Keratinocyte (primary cell): Measurements from ENCODE around the gene HRC. TPM values are rescaled to one million over a fixed set of nuclear protein-coding genes. Genes with fewer than 3 reads are reported as not detected.

Source experiments
- DNase-seq: peaks from one replicate; pipeline ENCODE4 v3.0.0-alpha.2; 2011; ENCODE audit warnings: low read depth, missing footprints, low spot score
- FAIRE-seq: peaks from 2 replicates; lab custom pipeline; 2011; peaks lifted over from hg19 to GRCh38; lab: Jason Lieb, UNC
- H2AFZ ChIP-seq: 2 replicates; pipeline ENCODE4 v1.6.0; 2012; ENCODE audit warnings: low read length, control low read depth, inconsistent platforms; ENCODE audit not compliant: control insufficient read depth
- H3K27ac ChIP-seq: 2 replicates; pipeline ENCODE4 v1.5.1; 2011; ENCODE audit warnings: low read length; ENCODE audit not compliant: control insufficient read depth, insufficient read depth
- H3K27me3 ChIP-seq: 3 replicates; pipeline ENCODE4 v1.6.0; 2011; ENCODE audit warnings: low read length; ENCODE audit not compliant: control insufficient read depth, insufficient read depth; ENCODE audit errors: extremely low read depth
- H3K36me3 ChIP-seq, 2 experiments: 2 replicates in 1 of 2; 3 replicates in 1 of 2; pipeline ENCODE4 v1.5.1; 2011; ENCODE audit warnings: low read length in 2 of 2, mild to moderate bottlenecking in 1 of 2; ENCODE audit not compliant: control insufficient read depth in 2 of 2, insufficient read depth in 2 of 2; ENCODE audit errors: extremely low read depth in 1 of 2
- H3K4me1 ChIP-seq: 3 replicates; pipeline ENCODE4 v1.5.1; 2011; ENCODE audit warnings: low read length; ENCODE audit not compliant: control insufficient read depth, insufficient read depth; ENCODE audit errors: extremely low read depth
- H3K4me2 ChIP-seq: 3 replicates; pipeline ENCODE4 v1.6.0; 2011; ENCODE audit warnings: low read depth, low read length; ENCODE audit not compliant: control insufficient read depth, insufficient read depth; ENCODE audit errors: extremely low read depth
- H3K4me3 ChIP-seq, 3 experiments: fragments of 200-600 bp in 1 of 3; sonication (generic) in 1 of 3; 2 replicates in 2 of 3; 3 replicates in 1 of 3; pipeline ENCODE4 v1.5.1; 2011 to 2016; ENCODE audit warnings: low read length in 3 of 3, mild to moderate bottlenecking in 3 of 3, control low read depth in 2 of 3, inconsistent platforms in 1 of 3, low read depth in 1 of 3, mixed read lengths in 1 of 3, mixed run types in 1 of 3, moderate library complexity in 1 of 3; ENCODE audit not compliant: control insufficient read depth in 2 of 3, insufficient read depth in 2 of 3; ENCODE audit errors: extremely low read depth in 1 of 3
- H3K79me2 ChIP-seq: 2 replicates; pipeline ENCODE4 v1.6.0; 2012; ENCODE audit warnings: low read length; ENCODE audit not compliant: control insufficient read depth, insufficient read depth
- H3K9ac ChIP-seq: 3 replicates; pipeline ENCODE4 v1.6.0; 2011; ENCODE audit warnings: low read length; ENCODE audit not compliant: control insufficient read depth, insufficient read depth; ENCODE audit errors: extremely low read depth
- H3K9me1 ChIP-seq: 3 replicates; pipeline ENCODE4 v1.6.0; 2011; ENCODE audit warnings: low read length; ENCODE audit not compliant: control insufficient read depth, insufficient read depth; ENCODE audit errors: extremely low read depth
- H3K9me3 ChIP-seq: 2 replicates; pipeline ENCODE4 v1.5.1; 2012; ENCODE audit warnings: low read depth, low read length; ENCODE audit not compliant: control insufficient read depth
- H4K20me1 ChIP-seq: 3 replicates; pipeline ENCODE4 v1.6.0; 2011; ENCODE audit warnings: low read length; ENCODE audit not compliant: control insufficient read depth, insufficient read depth; ENCODE audit errors: extremely low read depth
- CTCF ChIP-seq, 3 experiments: IDR thresholded peaks in 1 of 3; conservative IDR thresholded peaks in 1 of 3; optimal IDR thresholded peaks in 1 of 3; 2 replicates in 2 of 3; 3 replicates in 1 of 3; pipeline versions ENCODE3 to v1.5.1; 2011; ENCODE audit warnings: low read length in 3 of 3, mild to moderate bottlenecking in 3 of 3, moderate library complexity in 2 of 3, control low read depth in 1 of 3, inconsistent platforms in 1 of 3; ENCODE audit not compliant: insufficient read depth in 2 of 3; ENCODE audit errors: extremely low read depth in 1 of 3
- EZH2 ChIP-seq: IDR thresholded peaks from one replicate; pipeline ENCODE4 v1.6.1; 2012; ENCODE audit warnings: inconsistent platforms, mild to moderate bottlenecking, low read length, moderate library complexity
- dilution Hi-C: fragments of 300-500 bp; cut with MboI; formaldehyde crosslinking; loops from one replicate; pipeline ENCODE4 v1.7.0; 2020; ENCODE audit warnings: low sequenced_read_pairs; ENCODE audit not compliant: extremely low pct_ligation_motif_present
- polyA plus RNA-seq, 5 experiments: library from polyadenylated mRNA; depleted of rRNA in 3 of 5; stranded (reverse) in 3 of 5; stranded (forward) in 1 of 5; unstranded in 1 of 5; fragments of >200 nt; gene quantifications; 1 replicate in 1 of 5; 2 replicates in 3 of 5; 3 replicates in 1 of 5; pipeline versions ENCODE4 v1.2.1 to v1.2.3, GENCODE V29; 2011 to 2012; ENCODE audit warnings: missing spikeins in 2 of 5, low read depth in 1 of 5, low replicate concordance in 1 of 5

Gene HRC
- polyA plus RNA-seq, 1 donor (not counting 4 experiments of a cell fraction or from before 2014, with no cell fraction given): 0.08 TPM

DNA sequence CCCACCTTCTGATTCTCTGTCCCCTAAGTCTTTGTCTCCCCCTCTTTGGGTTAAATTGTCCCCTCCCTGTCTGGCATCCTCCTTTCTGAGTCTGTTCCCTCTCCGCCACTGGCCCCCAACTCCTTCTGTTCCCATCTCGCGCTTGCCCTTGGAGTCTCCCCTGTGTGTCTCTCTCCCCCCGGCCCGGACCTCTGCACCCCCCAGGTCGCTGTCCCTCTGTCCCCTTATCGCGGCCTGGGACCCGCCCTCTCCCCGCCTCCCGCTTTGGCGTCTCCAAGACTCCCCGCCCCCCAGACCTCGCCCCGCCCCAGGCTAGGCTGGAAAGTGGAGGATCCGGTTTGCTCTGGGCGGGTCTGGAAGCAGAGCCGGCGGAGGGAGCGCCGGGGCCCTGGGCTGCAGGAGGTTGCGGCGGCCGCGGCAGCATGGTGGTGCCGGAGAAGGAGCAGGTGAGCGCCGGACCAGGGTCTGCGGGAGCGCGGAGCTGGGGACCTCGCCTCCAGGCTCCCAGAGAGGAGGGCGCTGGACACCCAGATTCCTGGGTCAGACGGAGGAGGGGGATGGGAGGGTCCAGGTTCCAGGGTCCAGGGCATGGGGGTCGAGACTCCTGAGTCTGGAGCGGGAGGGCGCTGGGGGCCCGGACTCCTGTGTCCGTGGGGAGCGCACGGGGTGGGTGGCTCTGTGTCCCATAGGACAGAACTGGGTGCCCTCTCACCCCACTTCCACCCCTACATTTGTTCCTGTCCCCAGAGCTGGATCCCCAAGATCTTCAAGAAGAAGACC, 2.4 kb upstream of the HRC start, which contains the start of gene TRPM4:
TRPM4 (plus strand) TSS at position 348 of the 780 bp plus-strand sequence; CDS start at position 423, 75 bp downstream.
- H3K79me2 ChIP-seq: peaks cover 7% of the 10 kb centered on the region
- H3K27me3 ChIP-seq: no peaks in the 10 kb centered on the region
- peak within 1 kb of the TSS; percentile 100 for H3K4me2 ChIP-seq
- peaks cover 4 to 5% of the 10 kb centered on the region in 2 experiments for H3K36me3 ChIP-seq
- no peaks in the 10 kb centered on the region for H3K9me3 ChIP-seq
- no peak for FAIRE-seq
- H3K4me1 ChIP-seq: peaks cover 6% of the 10 kb centered on the region
- H3K9me1 ChIP-seq: no peaks in the 10 kb centered on the region
- no peak for TF ChIP-seq CTCF (optimal IDR thresholded peaks at IDR 0.05 in 1 of 3, IDR thresholded peaks at IDR 0.05 in 1 of 3, conservative IDR thresholded peaks at IDR 0.05 in 1 of 3; ENCODE audit: extremely low read depth in 1 of 3, insufficient read depth in 2 of 3, low read length in 3 of 3)
- no peaks in the 10 kb centered on the region for H4K20me1 ChIP-seq
- peak within 1 kb of the TSS; percentile 85 for H3K9ac ChIP-seq
- no peak for DNase-seq
- peak within 1 kb of the TSS; percentile 59 for H2AFZ ChIP-seq
- dilution Hi-C loops: no loop called here
- peak within 1 kb of the TSS; percentile 66 for H3K27ac ChIP-seq
- H3K4me3 ChIP-seq: peak within 1 kb of the TSS; percentile 80 to 94 (median 92)

GRCh38 chr19:49155820-49156346, 687 bp upstream of the HRC start:
- Histone ChIP-seq H3K4me1 (peaks cover 12% of the 10 kb centered on the region), H3K4me3 (no peak overlapping the region), H3K27ac (no peak overlapping the region), H2AFZ (no peak overlapping the region), H3K27me3 (no peaks in the 10 kb centered on the region), H3K9ac (no peak overlapping the region), H4K20me1 (no peaks in the 10 kb centered on the region), H3K9me3 (no peaks in the 10 kb centered on the region), H3K4me2 (no peak overlapping the region), H3K79me2 (peaks cover 7% of the 10 kb centered on the region), H3K36me3 (peaks cover 4 to 5% of the 10 kb centered on the region in 2 experiments), H3K9me1 (no peaks in the 10 kb centered on the region)
- DNase-seq (no peak), FAIRE-seq (no peak)
- TF ChIP-seq EZH2 (no peak), CTCF (optimal IDR thresholded peaks at IDR 0.05 in 1 of 3, IDR thresholded peaks at IDR 0.05 in 1 of 3, conservative IDR thresholded peaks at IDR 0.05 in 1 of 3; ENCODE audit: extremely low read depth in 1 of 3, insufficient read depth in 2 of 3, low read length in 3 of 3) (no peak)
- dilution Hi-C loops: no loop called here
